ENCODE measurements around the gene ADGRG6.

DNA sequence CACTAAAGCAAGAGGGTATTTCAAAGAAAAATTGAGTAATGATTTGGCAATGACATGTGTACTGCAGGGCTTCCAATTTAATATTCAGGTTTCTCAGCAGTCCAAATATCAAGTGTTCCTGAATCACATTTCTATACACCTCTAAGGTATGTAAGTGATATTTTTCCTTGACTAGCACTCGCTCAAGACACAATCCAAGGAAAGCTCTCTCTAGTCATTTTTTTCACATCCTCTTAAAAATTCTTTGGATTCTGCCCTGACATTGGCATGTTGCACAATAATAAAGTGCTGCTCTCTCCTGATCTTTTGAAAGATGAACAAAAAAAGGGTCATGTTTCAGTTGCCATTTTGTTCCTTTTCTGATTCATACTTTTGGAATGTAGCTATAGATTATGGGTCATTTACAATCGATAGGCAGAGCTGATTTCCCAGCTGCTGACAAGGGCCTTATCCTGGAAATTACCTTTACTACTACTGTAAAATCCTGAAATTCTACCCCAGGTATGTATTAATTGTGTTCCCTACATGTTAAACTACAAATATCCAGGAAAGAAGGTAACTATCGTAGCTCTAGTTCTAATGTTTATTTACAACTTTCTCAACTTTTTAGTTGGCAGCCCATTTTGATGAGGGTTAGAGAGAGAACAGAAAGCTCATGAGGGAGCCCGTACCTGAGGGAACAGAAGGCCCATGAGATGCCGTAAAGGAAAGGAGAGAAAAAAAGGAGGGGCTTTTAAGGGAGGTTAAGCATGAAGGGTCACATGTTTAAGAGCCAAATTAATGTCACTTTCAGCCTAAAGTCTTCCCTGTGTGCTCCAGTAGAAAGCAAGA, 22.2 kb upstream of the ADGRG6 start:
- TF ChIP-seq, protein P1, sequence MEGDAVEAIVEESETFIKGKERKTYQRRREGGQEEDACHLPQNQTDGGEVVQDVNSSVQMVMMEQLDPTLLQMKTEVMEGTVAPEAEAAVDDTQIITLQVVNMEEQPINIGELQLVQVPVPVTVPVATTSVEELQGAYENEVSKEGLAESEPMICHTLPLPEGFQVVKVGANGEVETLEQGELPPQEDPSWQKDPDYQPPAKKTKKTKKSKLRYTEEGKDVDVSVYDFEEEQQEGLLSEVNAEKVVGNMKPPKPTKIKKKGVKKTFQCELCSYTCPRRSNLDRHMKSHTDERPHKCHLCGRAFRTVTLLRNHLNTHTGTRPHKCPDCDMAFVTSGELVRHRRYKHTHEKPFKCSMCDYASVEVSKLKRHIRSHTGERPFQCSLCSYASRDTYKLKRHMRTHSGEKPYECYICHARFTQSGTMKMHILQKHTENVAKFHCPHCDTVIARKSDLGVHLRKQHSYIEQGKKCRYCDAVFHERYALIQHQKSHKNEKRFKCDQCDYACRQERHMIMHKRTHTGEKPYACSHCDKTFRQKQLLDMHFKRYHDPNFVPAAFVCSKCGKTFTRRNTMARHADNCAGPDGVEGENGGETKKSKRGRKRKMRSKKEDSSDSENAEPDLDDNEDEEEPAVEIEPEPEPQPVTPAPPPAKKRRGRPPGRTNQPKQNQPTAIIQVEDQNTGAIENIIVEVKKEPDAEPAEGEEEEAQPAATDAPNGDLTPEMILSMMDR (conservative IDR thresholded peaks at IDR 0.05; ENCODE audit: low read length): no peak
- no peak for TF ChIP-seq EZH2phosphoT487 (IDR thresholded peaks at IDR 0.05; ENCODE audit: borderline replicate concordance)
